Measurements from ENCODE around the gene HOOK1.

Gene HOOK1

GRCh38 chr1:59814901-59815825 lies at the start of gene HOOK1:
HOOK1 (plus strand) TSS chr1:59814949; CDS start chr1:59815118, 169 bp downstream.
- no peak for DNase-seq (ENCODE audit: low spot score)

GRCh38 chr1:59765011-59765730 lies 49.6 kb upstream of the HOOK1 start:
- no peak for DNase-seq (ENCODE audit: low spot score)

- no peak for DNase-seq (ENCODE audit: low spot score)
Measured at GRCh38 chr1:59766227-59766855, 48.4 kb upstream of the HOOK1 start.

GRCh38 chr1:59767119-59767518 lies 47.6 kb upstream of the HOOK1 start:
- DNase-seq (ENCODE audit: low spot score), result no peak

- no peak for DNase-seq (ENCODE audit: low spot score)
Measured at GRCh38 chr1:59768792-59769735, 45.7 kb upstream of the HOOK1 start.

- no peak for DNase-seq (ENCODE audit: low spot score)
Measured at GRCh38 chr1:59769736-59770095, 45.0 kb upstream of the HOOK1 start.

GRCh38 chr1:59771361-59771760 lies 43.4 kb upstream of the HOOK1 start:
- DNase-seq (ENCODE audit: low spot score), result no peak

GRCh38 chr1:59775480-59775879 lies 39.3 kb upstream of the HOOK1 start:
- DNase-seq (ENCODE audit: low spot score), result no peak

GRCh38 chr1:59776960-59777852 lies 37.5 kb upstream of the HOOK1 start:
- DNase-seq (ENCODE audit: low spot score), result no peak

- no peak for DNase-seq (ENCODE audit: low spot score)
Measured at GRCh38 chr1:59779949-59780348, 34.8 kb upstream of the HOOK1 start.

GRCh38 chr1:59788825-59789224 lies 25.9 kb upstream of the HOOK1 start:
- DNase-seq (ENCODE audit: low spot score), result no peak

- no peak for DNase-seq (ENCODE audit: low spot score)
Measured at GRCh38 chr1:59798600-59798999, 16.1 kb upstream of the HOOK1 start.

GRCh38 chr1:59803458-59804038 lies 11.2 kb upstream of the HOOK1 start:
- no peak for DNase-seq (ENCODE audit: low spot score)

GRCh38 chr1:59804301-59804700 lies 10.4 kb upstream of the HOOK1 start:
- DNase-seq (ENCODE audit: low spot score), result no peak

- DNase-seq (ENCODE audit: low spot score), result no peak
Measured at GRCh38 chr1:59805554-59805953, 9.2 kb upstream of the HOOK1 start.

- DNase-seq (ENCODE audit: low spot score), result peak; percentile 71
Measured at GRCh38 chr1:59814180-59814900, 409 bp upstream of the HOOK1 start.

- DNase-seq (ENCODE audit: low spot score), result no peak
Measured at GRCh38 chr1:59815892-59816291, 1.1 kb downstream of the HOOK1 start.

GRCh38 chr1:59816318-59816878 lies 1.6 kb downstream of the HOOK1 start:
- DNase-seq (ENCODE audit: low spot score), result no peak
